ENCODE data around the gene TAGLN. TPM values are rescaled to one million over a fixed set of nuclear protein-coding genes. Genes with fewer than 3 reads are reported as not detected.

Gene TAGLN
- total and polyA plus RNA-seq, 9 of the 15 experiments (the other 6 are each of a cell fraction or from before 2014, with no cell fraction given), result 0.21 to 4.9 (median 1.1) TPM

GRCh38 chr11:117232092-117232878, 33.1 kb downstream of the TAGLN start, which contains the start of gene RNF214 (continued):
- TF ChIP-seq YBX1 (IDR thresholded peaks at IDR 0.05) (no peak), THRB (CRISPR knock-in tag; conservative IDR thresholded peaks at IDR 0.05) (no peak), PHB (CRISPR knock-in tag; IDR thresholded peaks at IDR 0.05) (peak; percentile 85; the same call in 1 of the 2 replicates), ZNF668 (CRISPR knock-in tag; IDR thresholded peaks at IDR 0.05) (0 out of 2 replicates have a peak, but pooled peaks have one; percentile 55), ZNF445 (CRISPR knock-in tag; IDR thresholded peaks at IDR 0.05; ENCODE audit: low read depth) (no peak), BCL6 (CRISPR knock-in tag; IDR thresholded peaks at IDR 0.05) (no peak), ZNF12 (CRISPR knock-in tag; IDR thresholded peaks at IDR 0.05) (no peak), ARID2 (IDR thresholded peaks at IDR 0.05) (no peak), CGGBP1 (CRISPR knock-in tag; IDR thresholded peaks at IDR 0.05) (no peak), HDAC8 (tag; IDR thresholded peaks at IDR 0.05) (no peak), RBFOX2 (IDR thresholded peaks at IDR 0.05; ENCODE audit: low read depth, low read length) (peak; percentile 82), ELF1 (tag; IDR thresholded peaks at IDR 0.05) (0 out of 2 replicates have a peak, but pooled peaks have one; percentile 29), ZNF395 (CRISPR knock-in tag; IDR thresholded peaks at IDR 0.05) (peak; percentile 91), POLR2B (IDR thresholded peaks at IDR 0.05; ENCODE audit: low read depth, partially characterized antibody) (no peak), ARHGAP35 (IDR thresholded peaks at IDR 0.05; ENCODE audit: partially characterized antibody) (no peak), SIN3A (IDR thresholded peaks at IDR 0.05; ENCODE audit: borderline replicate concordance in 2 of 2, control insufficient read depth in 1 of 2, low read depth in 2 of 2, low read length in 2 of 2) (peak in 1 of 2 experiments; percentile 23; a peak in 2 of 4 replicates), E2F5 (CRISPR knock-in tag; IDR thresholded peaks at IDR 0.05) (no peak), RBM17 (IDR thresholded peaks at IDR 0.05; ENCODE audit: borderline replicate concordance, low read depth, low read length) (no peak), ZNF449 (CRISPR knock-in tag; IDR thresholded peaks at IDR 0.05) (no peak), SUPT5H (IDR thresholded peaks at IDR 0.05) (peak; percentile 81), FUS (optimal IDR thresholded peaks at IDR 0.05; ENCODE audit: low read depth, low read length) (no peak), ZNF512 (tag; IDR thresholded peaks at IDR 0.05) (no peak)

Measured in K562 (cell line).